Retinal pigment epithelial cell (primary cell): ENCODE measurements around the gene TMEM131.
"Not testable (repeated sequence)": the region's sequence is repeated elsewhere in the genome, so short reads cannot be mapped to it uniquely, and the experiment has no call there.

Experiments
- DNase-seq: peaks from one replicate; pipeline ENCODE4 v3.0.0-alpha.2; 2010; ENCODE audit warnings: low read depth
- H3K4me3 ChIP-seq: 2 replicates; pipeline ENCODE4 v1.5.1; 2011; ENCODE audit warnings: mild to moderate bottlenecking, low read length, control low read depth, moderate library complexity
- CTCF ChIP-seq: conservative IDR thresholded peaks from 2 replicates; pipeline ENCODE4 v1.5.1; 2011; ENCODE audit warnings: low read depth, low read length, control low read depth, inconsistent platforms

TMEM131 gene

GRCh38 chr2:98028101-98028561, 32.4 kb upstream of the TMEM131 start:
- no peak for TF ChIP-seq CTCF
- no peak for DNase-seq
- H3K4me3 ChIP-seq = no peak overlapping the region

GRCh38 chr2:98027538-98027937, 31.8 kb upstream of the TMEM131 start:
- H3K4me3 ChIP-seq = no peak overlapping the region
- no peak for TF ChIP-seq CTCF
- no peak for DNase-seq

- DNase-seq = no peak
- no peak for TF ChIP-seq CTCF
- no peak overlapping the region for H3K4me3 ChIP-seq
Observed at GRCh38 chr2:98026927-98027522, 31.3 kb upstream of the TMEM131 start.

GRCh38 chr2:98026292-98026691, 30.5 kb upstream of the TMEM131 start:
- no peak for TF ChIP-seq CTCF
- no peak overlapping the region for H3K4me3 ChIP-seq
- no peak for DNase-seq

GRCh38 chr2:98025481-98026037, 29.8 kb upstream of the TMEM131 start:
- peak; percentile 22 for TF ChIP-seq CTCF
- DNase-seq = no peak
- no peak overlapping the region for H3K4me3 ChIP-seq

GRCh38 chr2:98022067-98022466, 26.3 kb upstream of the TMEM131 start:
- H3K4me3 ChIP-seq, DNase-seq: not testable (repeated sequence)

GRCh38 chr2:98020992-98021713, 25.4 kb upstream of the TMEM131 start:
- DNase-seq = no peak
- H3K4me3 ChIP-seq = no peak overlapping the region
- no peak for TF ChIP-seq CTCF
